Spleen (tissue), 11 donors: Measurements from ENCODE around the gene FLII. TPM values are rescaled to one million over a fixed set of nuclear protein-coding genes. Genes with fewer than 3 reads are reported as not detected.

Experiments
- DNase-seq: peaks from one replicate; pipeline ENCODE4 v3.0.0-alpha.2; 2020
- H3K27ac ChIP-seq, 8 donors: fragments of 200-600 bp; sonication (generic) in 7 of 8; 1 replicate in 4 of 8; 2 replicates in 4 of 8; pipeline versions ENCODE4 v1.5.0 to v1.8.0; 2016 to 2021; ENCODE audit warnings: inconsistent platforms in 4 of 8, mild to moderate bottlenecking in 4 of 8, moderate library complexity in 1 of 8
- H3K27me3 ChIP-seq, 7 donors: fragments of 200-600 bp; sonication (generic) in 6 of 7; replicated peaks in 1 of 7; 1 replicate in 4 of 7; 2 replicates in 3 of 7; pipeline versions ENCODE4 v1.5.0 to v1.8.0; 2016 to 2021; ENCODE audit warnings: inconsistent platforms in 3 of 7, mild to moderate bottlenecking in 1 of 7
- H3K36me3 ChIP-seq, 6 donors: fragments of 200-600 bp; sonication (generic) in 5 of 6; 1 replicate in 4 of 6; 2 replicates in 2 of 6; pipeline versions ENCODE4 v1.5.0 to v1.8.0; 2016 to 2021; ENCODE audit warnings: inconsistent platforms in 2 of 6
- H3K4me1 ChIP-seq, 6 donors: fragments of 200-600 bp; sonication (generic) in 5 of 6; 1 replicate in 3 of 6; 2 replicates in 3 of 6; pipeline versions ENCODE4 v1.5.0 to v1.8.0; 2016 to 2021; ENCODE audit warnings: inconsistent platforms in 3 of 6
- H3K4me3 ChIP-seq, 8 donors: fragments of 200-600 bp; sonication (generic) in 7 of 8; 1 replicate in 4 of 8; 2 replicates in 4 of 8; pipeline versions ENCODE4 v1.5.0 to v1.8.0; 2016 to 2021; ENCODE audit warnings: inconsistent platforms in 4 of 8, mild to moderate bottlenecking in 4 of 8, moderate library complexity in 2 of 8
- H3K9me3 ChIP-seq, 8 donors: fragments of 200-600 bp; sonication (generic) in 7 of 8; 1 replicate in 4 of 8; 2 replicates in 4 of 8; pipeline versions ENCODE4 v1.5.0 to v1.8.0; 2016 to 2021; ENCODE audit warnings: inconsistent platforms in 4 of 8
- POLR2A ChIP-seq, 3 donors: fragments of 450-650 bp; IDR thresholded peaks; one replicate each; pipeline ENCODE4 v1.5.1; 2017; ENCODE audit warnings: antibody characterized with exemption in 3 of 3, mild to moderate bottlenecking in 1 of 3
- POLR2AphosphoS5 ChIP-seq, 3 donors: sonication (generic); formaldehyde crosslinking; IDR thresholded peaks; one replicate each; pipeline ENCODE4 v1.5.1; 2017; ENCODE audit warnings: antibody characterized with exemption in 3 of 3
- WGBS, 5 donors: extraction: QIAGEN DNeasy Blood & Tissue Kit in 3 of 5; methylation state at CpG; one replicate each; pipeline versions ENCODE4 v1.1.5 to v1.1.7; 2013 to 2018; 5-methylcytosine and 5-hydroxymethylcytosine counted together
- intact Hi-C: fragments of 100-400 bp; cut with DNase I; formaldehyde crosslinking; loops from one replicate; pipeline ENCODE4 v1.15.0; 2023; ENCODE audit warnings: low total_unique reads
- polyA plus RNA-seq, 3 donors: library from polyadenylated mRNA; stranded (reverse); fragments of 200-250 nt; gene quantifications; one replicate each; pipeline ENCODE4 v1.2.1, GENCODE V29; 2013
- total RNA-seq, 7 donors: library from RNA; depleted of rRNA in 3 of 7; stranded (reverse); fragments of >200 nt in 3 of 7; fragmentation: NEBNext Ultra II Directional in 4 of 7; extraction: Animal tissue kit (Norgen Biotek cat#: 25700) in 4 of 7; gene quantifications; one replicate each; pipeline versions ENCODE4 v1.1.0 to v1.2.1, GENCODE V29; 2016 to 2021
- TF ChIP-seq, protein P1 (sequence below), 11 experiments: fragments of 200-600 bp in 7 of 11; fragments of 450-650 bp in 4 of 11; sonication (generic) in 4 of 11; IDR thresholded peaks in 8 of 11; conservative IDR thresholded peaks in 3 of 11; 1 replicate in 7 of 11; 2 replicates in 4 of 11; pipeline versions ENCODE4 v1.4.0 to v1.8.0; 2016 to 2021; ENCODE audit warnings: antibody characterized with exemption in 11 of 11, inconsistent platforms in 4 of 11, mild to moderate bottlenecking in 1 of 11
- donor health status: healthy with polysubstance abuse.
- donor health status: DM: no; HTN: no; CAD: no; lungs with moderate emphysema.
- donor health status: DM: no; HTN: no; CAD: no.
- donor health status: Bipolar disorder and iron deficiency.
- donor health status: healthy.
- donor health status: DM: no; HTN: no; CAD: no.
- donor health status: DM: yes; HTN: yes; CAD: no.

Gene FLII
- total and polyA plus RNA-seq, 10 donors: 143 to 346 (median 280) TPM

DNA sequence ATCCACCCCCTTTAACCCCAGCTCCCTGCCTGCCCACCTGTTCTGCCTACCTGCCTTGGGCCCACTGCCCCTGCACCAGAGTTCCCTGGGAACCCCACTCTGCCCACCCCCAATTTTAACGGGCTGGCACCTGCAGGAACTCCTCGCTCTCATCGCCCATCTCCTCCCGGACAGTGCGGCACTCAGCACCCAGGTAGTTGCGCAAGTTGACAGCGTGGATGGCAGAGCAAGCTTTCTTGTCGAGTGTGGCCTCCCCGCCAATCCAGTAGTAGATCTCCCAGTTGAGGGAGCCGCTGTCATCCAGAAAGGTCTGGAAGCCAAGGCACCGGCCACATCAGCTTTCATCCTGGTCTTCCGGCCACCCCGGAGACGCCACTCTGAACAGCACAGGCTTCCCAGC, 7.8 kb downstream of the FLII start:
- H3K36me3 ChIP-seq: peaks cover 6 to 100% (median 99%) of the 10 kb centered on the region in 6 donors
- intact Hi-C loops: no loop called here
- H3K27ac ChIP-seq: no peak overlapping the region
- no peak overlapping the region for H3K4me3 ChIP-seq
- no peak for DNase-seq
- TF ChIP-seq, protein P1, sequence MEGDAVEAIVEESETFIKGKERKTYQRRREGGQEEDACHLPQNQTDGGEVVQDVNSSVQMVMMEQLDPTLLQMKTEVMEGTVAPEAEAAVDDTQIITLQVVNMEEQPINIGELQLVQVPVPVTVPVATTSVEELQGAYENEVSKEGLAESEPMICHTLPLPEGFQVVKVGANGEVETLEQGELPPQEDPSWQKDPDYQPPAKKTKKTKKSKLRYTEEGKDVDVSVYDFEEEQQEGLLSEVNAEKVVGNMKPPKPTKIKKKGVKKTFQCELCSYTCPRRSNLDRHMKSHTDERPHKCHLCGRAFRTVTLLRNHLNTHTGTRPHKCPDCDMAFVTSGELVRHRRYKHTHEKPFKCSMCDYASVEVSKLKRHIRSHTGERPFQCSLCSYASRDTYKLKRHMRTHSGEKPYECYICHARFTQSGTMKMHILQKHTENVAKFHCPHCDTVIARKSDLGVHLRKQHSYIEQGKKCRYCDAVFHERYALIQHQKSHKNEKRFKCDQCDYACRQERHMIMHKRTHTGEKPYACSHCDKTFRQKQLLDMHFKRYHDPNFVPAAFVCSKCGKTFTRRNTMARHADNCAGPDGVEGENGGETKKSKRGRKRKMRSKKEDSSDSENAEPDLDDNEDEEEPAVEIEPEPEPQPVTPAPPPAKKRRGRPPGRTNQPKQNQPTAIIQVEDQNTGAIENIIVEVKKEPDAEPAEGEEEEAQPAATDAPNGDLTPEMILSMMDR (IDR thresholded peaks at IDR 0.05 in 8 of 11, conservative IDR thresholded peaks at IDR 0.05 in 3 of 11): no peak
- TF ChIP-seq POLR2AphosphoS5 (IDR thresholded peaks at IDR 0.05): peak in 1 of 3 donors; percentile 39
- H3K4me1 ChIP-seq: peaks cover 5 to 41% (median 24%) of the 10 kb centered on the region in 6 donors
- H3K27me3 ChIP-seq: no peaks in the 10 kb centered on the region
- WGBS, 5 donors: 89 to 100% (median 94%) methylated on average over 11 to 14 of the region's 14 CpGs
- H3K9me3 ChIP-seq: no peaks in the 10 kb centered on the region

DNA sequence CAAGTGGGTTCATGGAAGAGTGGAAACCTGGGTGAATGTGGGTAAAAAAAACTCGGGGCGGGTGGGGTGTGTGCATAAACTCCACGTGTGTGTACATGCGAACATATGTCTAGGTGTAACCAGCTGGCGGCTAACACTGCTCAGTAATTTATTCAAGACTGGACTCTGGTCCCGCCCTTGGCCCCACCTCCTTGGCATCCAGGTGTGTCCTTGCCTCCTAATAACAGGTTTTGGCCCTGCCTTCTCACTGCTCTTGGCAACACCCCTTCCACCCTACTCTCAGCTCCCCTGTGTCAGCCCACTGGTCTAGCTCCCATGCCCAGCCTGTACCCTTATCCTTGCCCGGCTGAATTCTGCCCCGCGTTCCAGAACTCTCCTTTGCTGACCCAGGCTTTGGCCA, 8.3 kb downstream of the FLII start:
- peaks cover 8 to 100% (median 99%) of the 10 kb centered on the region in 6 donors for H3K36me3 ChIP-seq
- DNase-seq: no peak
- 88 to 91% (median 91%) methylated on average over 9 of the region's 9 CpGs for WGBS, 5 donors
- intact Hi-C loops: no loop called here
- H3K27me3 ChIP-seq: no peaks in the 10 kb centered on the region
- H3K4me3 ChIP-seq: no peak overlapping the region
- H3K4me1 ChIP-seq: peaks cover 5 to 39% (median 23%) of the 10 kb centered on the region in 6 donors
- TF ChIP-seq POLR2A (IDR thresholded peaks at IDR 0.05) (no peak), POLR2AphosphoS5 (IDR thresholded peaks at IDR 0.05) (no peak)
- TF ChIP-seq, protein P1 (IDR thresholded peaks at IDR 0.05 in 8 of 11, conservative IDR thresholded peaks at IDR 0.05 in 3 of 11): no peak
- no peak overlapping the region for H3K27ac ChIP-seq
- H3K9me3 ChIP-seq: no peaks in the 10 kb centered on the region

- Histone ChIP-seq H3K27me3 (no peaks in the 10 kb centered on the region), H3K36me3 (peaks cover 10 to 100% (median 98%) of the 10 kb centered on the region in 6 donors), H3K9me3 (no peaks in the 10 kb centered on the region), H3K4me3 (no peak overlapping the region), H3K27ac (peak overlapping the region in 7 of 8 donors; percentile 23 to 77 (median 63)), H3K4me1 (peaks cover 5 to 35% (median 23%) of the 10 kb centered on the region in 6 donors)
- DNase-seq: no peak
- intact Hi-C loops: no loop called here
- TF ChIP-seq POLR2AphosphoS5 (IDR thresholded peaks at IDR 0.05) (peak in 1 of 3 donors; percentile 50), POLR2A (IDR thresholded peaks at IDR 0.05) (no peak)
- TF ChIP-seq, protein P1 (IDR thresholded peaks at IDR 0.05 in 8 of 11, conservative IDR thresholded peaks at IDR 0.05 in 3 of 11): no peak
- WGBS, 5 donors: 78 to 86% (median 83%) methylated on average over 7 of the region's 7 CpGs
These were observed 9.7 kb downstream of the FLII start for GRCh38 chr17:18248811-18249210.

DNA sequence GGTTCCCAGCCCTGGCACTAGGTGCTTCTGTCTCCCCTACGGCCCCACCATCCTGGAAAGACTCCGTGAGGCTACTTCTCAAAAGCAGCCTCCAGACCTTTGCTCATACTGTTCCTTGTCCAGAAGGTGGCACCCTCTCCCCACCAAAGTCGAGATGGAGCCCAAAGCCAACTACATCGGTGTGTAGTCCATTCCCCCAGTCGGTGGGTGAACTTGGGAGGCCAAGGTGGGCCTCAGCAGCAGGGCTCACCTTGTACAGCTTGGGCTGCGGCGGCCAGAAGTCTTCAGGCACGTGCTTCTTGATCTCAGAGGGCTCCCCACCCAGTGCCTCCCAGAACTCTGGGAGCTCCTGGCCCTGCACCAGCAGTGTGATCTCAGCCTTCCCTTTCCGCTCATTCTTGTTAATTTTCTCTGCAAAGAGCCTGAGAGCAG, 10.2 kb downstream of the FLII start:
- H3K4me1 ChIP-seq: peaks cover 5 to 35% (median 23%) of the 10 kb centered on the region in 6 donors
- H3K4me3 ChIP-seq: no peak overlapping the region
- H3K9me3 ChIP-seq: no peaks in the 10 kb centered on the region
- peak overlapping the region in 7 of 8 donors; percentile 23 to 77 (median 63) for H3K27ac ChIP-seq
- DNase-seq: no peak
- no peaks in the 10 kb centered on the region for H3K27me3 ChIP-seq
- intact Hi-C loops: no loop called here
- 26 to 52% (median 36%) methylated on average over 7 to 9 of the region's 9 CpGs for WGBS, 5 donors
- peaks cover 10 to 100% (median 97%) of the 10 kb centered on the region in 6 donors for H3K36me3 ChIP-seq
- TF ChIP-seq POLR2A (IDR thresholded peaks at IDR 0.05) (no peak), POLR2AphosphoS5 (IDR thresholded peaks at IDR 0.05) (peak; percentile 56 to 71 (median 68))
- TF ChIP-seq, protein P1 (IDR thresholded peaks at IDR 0.05 in 8 of 11, conservative IDR thresholded peaks at IDR 0.05 in 3 of 11): peak; percentile 46 to 82 (median 69)
